Measurements from ENCODE around the gene IL15RA.

IL15RA gene, protein sequence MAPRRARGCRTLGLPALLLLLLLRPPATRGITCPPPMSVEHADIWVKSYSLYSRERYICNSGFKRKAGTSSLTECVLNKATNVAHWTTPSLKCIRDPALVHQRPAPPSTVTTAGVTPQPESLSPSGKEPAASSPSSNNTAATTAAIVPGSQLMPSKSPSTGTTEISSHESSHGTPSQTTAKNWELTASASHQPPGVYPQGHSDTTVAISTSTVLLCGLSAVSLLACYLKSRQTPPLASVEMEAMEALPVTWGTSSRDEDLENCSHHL

DNA sequence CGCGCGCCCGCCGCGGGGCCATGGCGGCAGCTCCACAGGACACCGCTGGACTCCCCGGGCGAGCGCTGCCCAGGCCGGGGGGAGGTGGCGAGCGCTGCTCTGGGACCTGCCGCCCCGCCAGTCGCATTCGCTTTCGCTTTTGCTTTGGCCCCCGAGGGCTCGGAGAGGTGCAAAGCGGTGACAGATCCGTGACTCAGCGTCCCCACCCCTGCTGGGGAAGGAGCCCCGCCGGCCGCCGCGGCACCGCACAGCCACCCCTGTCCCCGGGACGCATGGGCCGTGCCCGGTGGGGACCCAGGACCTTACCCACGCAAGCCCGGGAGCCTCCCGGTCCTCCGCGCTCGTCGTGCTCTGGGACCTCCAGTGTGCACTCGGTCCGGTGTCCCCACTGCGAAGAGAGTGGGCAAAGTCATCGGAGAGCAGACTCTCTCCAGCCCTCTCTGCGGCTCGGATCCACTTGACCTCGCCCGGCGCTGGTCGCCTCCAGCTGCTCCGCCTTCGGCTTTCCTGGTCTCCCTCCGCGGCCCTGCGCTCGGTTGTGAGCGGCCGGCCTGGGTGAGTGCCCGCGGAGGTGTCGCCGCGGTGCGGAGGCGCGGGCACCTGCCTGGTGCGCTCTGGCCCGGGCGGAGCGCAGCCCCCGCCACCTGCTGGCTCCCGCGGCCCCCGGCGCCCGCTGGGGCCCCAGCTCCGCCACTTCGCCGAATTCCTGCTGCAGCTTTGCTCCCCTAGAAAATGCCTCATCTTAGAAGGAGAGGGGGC lies at the start of gene IL15RA:
Gene IL15RA, minus strand, starts transcription at position 73 of the 759 bp plus-strand sequence. Its CDS starts 51 bp downstream, at position 22.
- H3K27ac Mint-ChIP-seq: peak within 1 kb of the TSS; percentile 97
- H3K4me3 Mint-ChIP-seq: peak within 1 kb of the TSS; percentile 97
- peaks cover 2% of the 10 kb centered on the region for H3K36me3 Mint-ChIP-seq
- H3K4me1 Mint-ChIP-seq (ENCODE audit: low read depth): peaks cover 30% of the 10 kb centered on the region
- no peaks in the 10 kb centered on the region for H3K27me3 Mint-ChIP-seq
- H3K9me3 Mint-ChIP-seq (ENCODE audit: low read depth): no peaks in the 10 kb centered on the region

DNA sequence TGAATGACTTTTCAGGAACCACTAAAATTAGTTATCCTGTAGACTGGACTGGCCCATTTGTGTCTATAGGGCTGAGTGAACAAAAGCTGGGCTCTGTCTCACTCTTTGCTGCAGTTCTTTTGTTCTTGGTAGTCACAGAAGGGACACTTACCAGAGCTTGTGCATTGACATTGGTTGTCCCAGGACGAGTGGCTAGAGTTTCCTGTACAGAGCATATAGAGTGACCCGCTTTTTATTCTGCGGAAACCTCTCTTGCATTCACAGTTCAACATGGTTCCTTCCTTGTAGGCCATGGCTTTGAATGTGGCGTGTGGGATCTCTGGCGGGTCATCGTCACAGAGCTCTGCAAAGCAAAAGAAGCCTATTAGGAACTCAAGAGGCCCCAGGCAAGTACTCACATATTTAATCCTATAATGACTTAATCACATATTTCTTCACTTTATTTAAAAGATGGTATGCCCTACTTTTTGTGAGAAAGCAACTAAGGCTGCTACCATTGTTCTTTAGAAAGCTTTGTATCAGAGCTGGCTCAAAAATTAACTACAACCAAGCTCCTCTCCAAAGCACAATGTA lies 48.4 kb upstream of the IL15RA start:
- H3K27me3 Mint-ChIP-seq: no peaks in the 10 kb centered on the region
- H3K27ac Mint-ChIP-seq: no peak overlapping the region
- peaks cover 13% of the 10 kb centered on the region for H3K4me1 Mint-ChIP-seq (ENCODE audit: low read depth)
- peaks cover 47% of the 10 kb centered on the region for H3K36me3 Mint-ChIP-seq
- no peaks in the 10 kb centered on the region for H3K9me3 Mint-ChIP-seq (ENCODE audit: low read depth)
- no peak overlapping the region for H3K4me3 Mint-ChIP-seq

DNA sequence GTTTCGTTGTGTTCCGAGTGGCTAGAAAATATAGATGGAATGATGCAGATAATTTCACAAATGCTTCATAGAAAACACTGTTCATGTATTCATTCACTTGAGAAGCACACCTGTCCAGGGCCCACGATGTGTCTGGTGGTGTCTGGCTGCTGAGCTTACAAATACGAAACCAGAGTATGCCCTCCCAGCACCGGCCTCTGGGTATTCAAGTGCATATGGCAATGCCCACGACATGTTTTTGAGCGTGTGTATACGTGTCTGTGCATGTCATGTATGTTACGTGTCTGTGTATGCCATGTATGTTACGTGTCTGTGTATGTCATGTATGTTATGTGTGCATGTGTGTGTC lies 47.0 kb upstream of the IL15RA start:
- H3K4me1 Mint-ChIP-seq (ENCODE audit: low read depth): peaks cover 13% of the 10 kb centered on the region
- no peaks in the 10 kb centered on the region for H3K9me3 Mint-ChIP-seq (ENCODE audit: low read depth)
- H3K27me3 Mint-ChIP-seq: no peaks in the 10 kb centered on the region
- no peak overlapping the region for H3K4me3 Mint-ChIP-seq
- H3K27ac Mint-ChIP-seq: no peak overlapping the region
- peaks cover 41% of the 10 kb centered on the region for H3K36me3 Mint-ChIP-seq

DNA sequence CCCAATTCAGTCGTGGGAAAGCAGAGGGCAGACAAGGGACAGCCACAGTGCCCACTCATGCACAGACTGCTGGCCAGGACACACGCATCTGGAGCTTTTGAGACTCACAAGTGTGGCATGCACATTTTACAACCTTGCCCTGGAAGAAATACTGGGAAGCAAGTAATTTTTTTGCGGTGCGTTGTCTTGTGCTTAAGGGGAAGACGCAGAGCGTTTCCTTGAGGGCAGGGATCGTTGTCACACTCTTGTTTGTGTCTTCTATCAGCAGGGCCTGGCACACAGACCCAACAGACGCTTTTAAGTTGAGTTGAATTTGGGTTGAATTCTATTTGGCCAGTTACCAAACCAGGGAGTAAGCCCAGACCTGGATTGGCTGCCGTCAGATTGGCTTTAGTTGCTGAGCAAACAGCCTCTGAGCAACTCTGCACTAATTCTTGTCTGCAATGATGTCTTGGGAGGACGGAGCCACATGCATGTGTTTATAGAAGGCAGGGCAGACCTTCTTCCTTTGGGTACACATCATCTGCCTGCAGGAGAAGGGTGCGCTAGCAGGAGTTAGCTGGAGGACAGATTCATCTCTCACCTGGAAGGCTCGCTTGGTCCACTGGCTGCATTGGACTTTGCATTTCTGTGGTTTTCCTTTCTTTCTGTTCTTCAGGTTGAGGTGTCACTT lies 46.5 kb upstream of the IL15RA start:
- peaks cover 46% of the 10 kb centered on the region for H3K36me3 Mint-ChIP-seq
- H3K9me3 Mint-ChIP-seq (ENCODE audit: low read depth): no peaks in the 10 kb centered on the region
- no peak overlapping the region for H3K4me3 Mint-ChIP-seq
- no peak overlapping the region for H3K27ac Mint-ChIP-seq
- H3K27me3 Mint-ChIP-seq: no peaks in the 10 kb centered on the region
- peaks cover 17% of the 10 kb centered on the region for H3K4me1 Mint-ChIP-seq (ENCODE audit: low read depth)

DNA sequence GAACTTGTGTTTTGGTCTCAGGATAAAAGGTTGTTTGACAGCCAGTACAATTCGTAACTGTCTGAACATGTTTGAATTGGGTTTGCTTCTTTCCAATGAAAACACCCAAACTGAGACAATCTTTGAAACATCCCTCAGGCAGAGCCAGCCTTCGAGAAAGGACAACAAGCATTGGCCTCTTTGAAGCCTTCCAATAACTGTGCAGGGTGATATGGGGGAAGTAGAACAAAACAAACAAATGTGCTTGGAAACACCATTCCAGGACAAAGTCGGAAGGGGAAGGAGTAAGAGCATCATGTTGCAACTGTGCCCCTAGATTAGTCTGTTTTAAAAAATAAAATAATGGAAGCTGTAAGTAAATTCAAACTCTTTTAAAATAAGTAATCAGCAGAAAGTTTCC lies 45.3 kb upstream of the IL15RA start:
- Mint-ChIP-seq H3K4me3 (no peak overlapping the region), H3K27me3 (no peaks in the 10 kb centered on the region), H3K4me1 (ENCODE audit: low read depth) (peaks cover 16% of the 10 kb centered on the region), H3K9me3 (ENCODE audit: low read depth) (no peaks in the 10 kb centered on the region), H3K36me3 (peaks cover 42% of the 10 kb centered on the region), H3K27ac (no peak overlapping the region)

DNA sequence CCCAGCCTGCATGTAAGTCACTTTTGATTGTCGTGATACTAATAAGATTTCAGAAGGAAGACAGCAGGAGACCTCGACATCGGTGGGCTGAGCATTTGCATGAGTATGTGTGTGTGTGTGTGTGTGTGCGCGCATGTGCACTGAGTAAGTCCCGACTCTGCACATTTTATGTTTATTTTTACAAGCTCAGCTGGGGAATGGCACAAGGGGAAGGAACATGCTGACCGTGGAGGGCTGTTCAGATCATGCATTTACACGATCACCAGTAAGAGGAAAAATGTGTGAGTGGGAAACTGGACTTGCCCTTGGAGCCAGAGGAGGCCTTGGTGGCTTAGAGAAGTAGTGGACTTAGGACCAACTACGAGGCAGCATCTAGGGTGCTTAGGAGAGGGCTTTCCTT lies 43.5 kb upstream of the IL15RA start:
- Mint-ChIP-seq H3K4me3 (no peak overlapping the region), H3K27ac (no peak overlapping the region), H3K36me3 (peaks cover 42% of the 10 kb centered on the region), H3K4me1 (ENCODE audit: low read depth) (peaks cover 20% of the 10 kb centered on the region), H3K9me3 (ENCODE audit: low read depth) (no peaks in the 10 kb centered on the region), H3K27me3 (no peaks in the 10 kb centered on the region)

DNA sequence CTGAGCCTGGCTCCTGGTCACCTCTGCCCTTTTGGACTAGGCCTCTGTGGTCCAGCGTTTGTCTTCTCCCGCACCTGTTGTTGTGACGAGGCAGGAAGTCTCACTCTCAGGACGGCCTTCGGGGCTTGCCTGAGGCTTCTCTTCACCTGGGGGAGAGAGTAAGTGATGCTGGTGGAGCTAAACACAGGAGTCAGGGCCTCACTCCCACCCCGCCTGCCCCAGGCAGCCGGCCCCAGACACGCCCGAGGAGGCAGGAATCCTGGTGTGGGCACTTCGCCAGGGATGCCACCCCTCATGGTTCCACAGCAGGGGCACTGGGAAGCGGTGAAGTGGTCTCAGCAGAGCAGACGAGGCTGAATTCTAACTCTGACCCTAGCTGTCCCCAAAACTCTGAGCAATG lies 42.5 kb upstream of the IL15RA start:
- Mint-ChIP-seq H3K36me3 (peaks cover 47% of the 10 kb centered on the region), H3K4me1 (ENCODE audit: low read depth) (peaks cover 30% of the 10 kb centered on the region), H3K27me3 (no peaks in the 10 kb centered on the region), H3K9me3 (ENCODE audit: low read depth) (no peaks in the 10 kb centered on the region), H3K4me3 (no peak overlapping the region), H3K27ac (no peak overlapping the region)

DNA sequence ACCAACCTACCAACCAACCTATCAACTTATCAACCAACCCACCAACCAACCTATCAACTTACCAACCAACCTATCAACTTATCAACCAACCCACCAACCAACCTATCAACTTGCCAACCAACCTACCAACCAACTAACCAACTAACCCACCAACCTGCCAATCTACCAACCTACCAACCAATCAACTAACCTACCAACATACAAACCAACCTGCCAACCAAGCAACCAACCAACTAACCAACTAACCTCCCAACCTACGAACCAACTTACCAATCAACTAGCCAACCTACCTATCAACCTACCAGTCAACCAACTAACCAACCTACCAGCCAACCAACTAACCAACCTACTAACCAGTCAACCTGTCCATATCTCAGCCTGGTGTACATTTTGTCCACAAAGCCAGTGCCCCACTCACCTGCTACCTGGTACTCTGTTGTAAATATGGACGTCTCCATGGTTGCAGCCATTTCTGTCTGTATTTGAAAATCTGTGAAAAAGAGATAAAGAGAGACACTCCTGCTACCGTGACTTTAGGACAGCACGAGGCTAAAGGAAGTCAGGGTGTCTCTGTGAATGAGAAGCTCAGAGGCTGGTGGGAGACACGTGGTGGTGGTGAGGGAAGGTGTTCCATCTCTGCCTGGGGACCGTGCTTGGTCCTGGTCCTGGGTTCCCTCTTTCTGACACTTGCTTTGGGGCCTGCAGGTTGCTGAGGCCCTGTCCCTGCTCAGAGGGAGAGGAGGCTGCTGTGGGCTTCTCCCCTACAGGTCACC lies 41.9 kb upstream of the IL15RA start:
- no peak overlapping the region for H3K4me3 Mint-ChIP-seq
- H3K27me3 Mint-ChIP-seq: no peaks in the 10 kb centered on the region
- H3K4me1 Mint-ChIP-seq (ENCODE audit: low read depth): peaks cover 36% of the 10 kb centered on the region
- H3K9me3 Mint-ChIP-seq (ENCODE audit: low read depth): no peaks in the 10 kb centered on the region
- H3K27ac Mint-ChIP-seq: peak overlapping the region; percentile 25
- peaks cover 45% of the 10 kb centered on the region for H3K36me3 Mint-ChIP-seq

DNA sequence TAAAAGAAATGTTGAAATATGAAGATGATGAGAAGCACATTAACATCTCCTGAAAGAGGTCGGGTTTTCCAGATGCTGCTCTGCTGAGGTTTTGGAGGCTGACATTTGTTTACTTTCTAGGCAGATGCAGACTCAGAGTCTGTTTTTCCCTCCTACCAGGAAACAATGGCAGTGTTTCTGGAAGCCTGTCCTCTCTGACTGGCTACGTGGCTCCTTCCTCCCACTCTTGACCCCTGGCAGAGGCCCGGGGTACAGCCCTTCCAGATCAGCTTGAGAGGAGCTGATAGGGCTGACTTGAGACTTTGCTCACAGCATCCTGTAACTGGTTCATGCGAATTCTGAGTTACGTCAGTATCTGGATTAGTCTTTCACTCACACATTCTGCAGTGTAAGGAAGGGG lies 41.1 kb upstream of the IL15RA start:
- H3K4me1 Mint-ChIP-seq (ENCODE audit: low read depth): peaks cover 40% of the 10 kb centered on the region
- no peak overlapping the region for H3K27ac Mint-ChIP-seq

DNA sequence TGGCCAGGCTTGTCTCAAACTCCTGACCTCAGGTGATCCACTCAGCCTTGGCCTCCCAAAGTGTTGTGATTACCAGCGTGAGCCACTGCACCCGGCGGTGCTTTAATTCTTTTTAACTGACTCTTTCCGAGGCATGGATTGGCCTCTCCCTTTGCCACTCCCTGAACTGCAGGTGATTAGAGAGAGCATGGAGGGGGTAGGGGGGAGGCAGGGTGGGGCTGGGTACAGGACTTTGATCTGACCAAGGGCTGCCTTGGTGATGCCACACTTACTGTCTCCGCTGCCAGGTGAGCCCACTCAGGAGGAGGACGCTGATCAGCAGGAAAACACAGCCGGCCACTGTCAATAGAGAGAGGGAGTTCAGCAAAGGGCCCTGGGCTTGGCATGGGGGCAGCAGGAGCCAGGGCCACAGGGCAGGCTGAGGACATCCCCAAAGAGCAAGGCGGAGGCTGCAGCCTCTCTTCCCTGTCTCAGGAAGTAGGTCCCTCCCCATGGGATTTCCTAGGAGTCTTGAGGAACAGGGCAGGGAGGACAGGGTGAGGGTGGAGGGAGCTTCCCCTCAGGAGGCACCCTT lies 40.5 kb upstream of the IL15RA start:
- Mint-ChIP-seq H3K27ac (no peak overlapping the region), H3K27me3 (no peaks in the 10 kb centered on the region), H3K4me3 (no peak overlapping the region), H3K9me3 (ENCODE audit: low read depth) (no peaks in the 10 kb centered on the region), H3K36me3 (peaks cover 42% of the 10 kb centered on the region), H3K4me1 (ENCODE audit: low read depth) (peaks cover 40% of the 10 kb centered on the region)

More for the DNA sequence above, 41.1 kb upstream of the IL15RA start:
- no peaks in the 10 kb centered on the region for H3K9me3 Mint-ChIP-seq (ENCODE audit: low read depth)
- H3K27me3 Mint-ChIP-seq: no peaks in the 10 kb centered on the region
- H3K36me3 Mint-ChIP-seq: peaks cover 41% of the 10 kb centered on the region
- no peak overlapping the region for H3K4me3 Mint-ChIP-seq

DNA sequence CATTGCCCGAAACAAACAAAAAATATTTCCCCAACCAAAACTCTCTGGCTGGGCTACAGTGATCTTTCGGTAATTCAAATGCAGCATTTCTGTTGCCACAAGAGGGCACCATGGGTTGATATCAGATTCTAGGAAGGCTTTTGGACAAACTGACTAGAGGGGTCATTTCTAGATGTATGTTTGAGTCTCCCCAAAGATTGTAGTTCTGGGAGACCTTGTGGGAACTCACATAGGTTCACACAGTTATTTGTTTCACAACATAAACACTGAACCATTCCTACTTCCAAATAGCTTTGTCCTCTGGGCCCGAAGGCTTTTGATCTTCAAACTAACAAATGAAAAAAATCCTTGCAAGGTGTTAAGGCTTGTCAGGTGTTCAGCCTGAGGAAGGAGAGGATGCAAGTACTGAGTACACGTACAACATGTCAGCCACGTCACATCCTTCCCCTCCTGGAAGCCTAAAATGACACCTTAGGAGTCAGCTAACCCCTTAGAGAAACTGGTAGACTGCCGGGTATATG lies 37.0 kb upstream of the IL15RA start:
- Mint-ChIP-seq H3K4me1 (ENCODE audit: low read depth) (peaks cover 55% of the 10 kb centered on the region), H3K9me3 (ENCODE audit: low read depth) (no peaks in the 10 kb centered on the region), H3K27ac (peak overlapping the region; percentile 94), H3K4me3 (peak overlapping the region; percentile 42), H3K27me3 (no peaks in the 10 kb centered on the region), H3K36me3 (peaks cover 35% of the 10 kb centered on the region)

DNA sequence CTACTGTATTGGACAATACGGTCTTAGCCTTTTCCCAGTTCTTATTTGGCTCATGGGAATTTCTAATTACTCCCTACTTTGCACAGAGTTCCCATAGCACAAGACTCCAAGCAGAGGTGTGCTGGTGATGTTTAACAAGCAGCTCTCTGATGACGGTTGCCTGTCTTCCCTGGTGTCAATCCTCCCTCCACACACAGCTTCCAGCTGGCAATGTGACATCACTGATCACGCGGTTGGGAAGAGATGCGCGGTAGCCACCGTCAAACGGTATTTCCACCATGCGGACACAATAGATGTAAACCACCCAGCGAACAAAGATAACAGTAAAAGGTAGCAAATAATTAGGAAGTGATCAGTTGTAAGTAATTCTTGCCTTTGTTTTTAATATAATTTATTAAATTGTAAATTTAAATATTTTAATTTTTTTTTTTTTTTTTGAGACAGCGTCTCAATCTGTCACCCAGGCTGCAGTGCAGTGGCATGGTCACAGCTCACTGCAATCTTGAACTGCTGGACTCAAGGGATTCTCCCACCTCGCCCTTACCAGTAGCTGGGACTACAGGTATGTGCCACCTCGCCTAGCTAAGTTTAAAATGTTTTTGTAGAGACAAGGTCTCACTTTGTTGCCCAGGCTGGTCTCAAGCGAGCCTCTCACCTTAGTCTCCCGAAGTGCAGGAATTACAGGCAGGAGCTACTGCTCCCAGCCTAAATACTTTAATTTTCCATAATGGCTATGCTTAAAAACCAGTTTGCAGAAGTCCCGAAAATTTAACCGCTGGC lies 36.3 kb upstream of the IL15RA start:
- Mint-ChIP-seq H3K27me3 (no peaks in the 10 kb centered on the region), H3K4me1 (ENCODE audit: low read depth) (peaks cover 56% of the 10 kb centered on the region), H3K9me3 (ENCODE audit: low read depth) (no peaks in the 10 kb centered on the region), H3K27ac (peak overlapping the region; percentile 94), H3K36me3 (peaks cover 28% of the 10 kb centered on the region), H3K4me3 (no peak overlapping the region)

DNA sequence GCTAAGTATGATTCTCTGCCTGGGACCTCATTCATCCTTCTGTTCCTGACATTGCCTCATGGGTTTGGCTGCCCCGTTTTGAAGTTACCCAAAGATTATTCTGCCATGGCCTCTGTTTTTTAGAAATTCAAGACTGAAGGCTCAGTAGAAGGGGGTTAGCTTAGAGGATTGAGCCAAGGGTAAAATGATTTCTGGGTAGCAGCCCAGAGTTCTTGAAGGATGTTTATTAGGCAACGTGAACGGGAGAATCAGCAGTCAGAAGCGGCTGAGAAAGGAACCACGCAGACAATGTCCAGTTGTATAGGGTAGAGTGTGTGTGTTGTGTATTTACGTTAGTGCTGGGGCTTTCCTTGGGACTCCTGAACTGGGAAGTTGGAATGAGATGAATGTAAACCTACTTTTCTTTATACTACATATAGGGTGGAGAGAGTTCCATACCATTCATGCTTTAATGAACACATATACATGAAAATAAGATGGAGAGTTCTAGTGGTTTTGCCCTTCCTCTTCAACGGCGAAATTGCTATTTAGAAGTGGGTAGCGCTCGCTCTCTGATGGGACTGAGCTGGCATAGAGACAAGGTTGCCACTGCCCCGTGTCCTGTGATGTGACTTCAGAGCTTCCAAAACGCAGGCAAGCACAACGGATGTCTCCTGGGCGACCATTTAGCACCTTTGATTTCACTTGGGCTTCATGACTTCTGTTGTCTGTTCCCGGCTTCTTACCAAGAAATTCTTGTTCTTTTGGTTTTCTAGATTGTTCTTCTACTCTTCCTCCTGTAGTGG lies 35.0 kb upstream of the IL15RA start:
- H3K27ac Mint-ChIP-seq: peak overlapping the region; percentile 66
- no peaks in the 10 kb centered on the region for H3K9me3 Mint-ChIP-seq (ENCODE audit: low read depth)
- H3K4me1 Mint-ChIP-seq (ENCODE audit: low read depth): peaks cover 56% of the 10 kb centered on the region
- peaks cover 27% of the 10 kb centered on the region for H3K36me3 Mint-ChIP-seq
- no peak overlapping the region for H3K4me3 Mint-ChIP-seq
- no peaks in the 10 kb centered on the region for H3K27me3 Mint-ChIP-seq

Data from activated naive CD8-positive, alpha-beta T cell (primary cell).